ENCODE data around the gene PDXK. TPM values are rescaled to one million over a fixed set of nuclear protein-coding genes. Genes with fewer than 3 reads are reported as not detected.

The PDXK gene
- total and polyA plus RNA-seq, 10 of the 15 experiments (the other 5 are each of a cell fraction or from before 2014, with no cell fraction given): 3.7 to 141 (median 60.0) TPM

DNA sequence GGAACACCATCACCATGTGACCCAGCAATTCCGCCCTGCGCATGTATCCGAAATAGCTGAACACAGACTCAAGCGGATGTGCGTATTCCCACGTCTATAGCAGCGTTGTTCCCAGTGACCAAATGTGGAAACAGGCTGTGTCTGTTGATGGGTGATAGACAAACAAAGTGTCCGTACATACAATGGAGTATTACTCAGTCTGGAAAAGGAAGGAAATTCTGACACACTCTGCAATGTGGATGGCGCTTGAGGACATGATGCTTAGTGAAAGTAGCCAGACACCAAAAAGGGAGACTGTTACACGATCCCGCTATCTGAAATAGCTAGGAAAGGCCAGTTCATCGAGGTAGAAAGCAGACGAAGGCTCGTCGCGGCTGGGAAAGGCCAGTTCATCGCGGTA is 25.8 kb downstream of the PDXK start (continued):
- no peak for TF ChIP-seq SIN3A (IDR thresholded peaks at IDR 0.05; ENCODE audit: low read depth, low read length)

- H3K27ac ChIP-seq (ENCODE audit: control insufficient read depth, insufficient read depth): no peak overlapping the region
- ChIA-PET SMC1A (ENCODE audit: uncharacterized antibody, unreplicated experiment) (no interaction called here), POLR2A (no interaction called here), CTCF (no interaction called here), RAD21 (ENCODE audit: unreplicated experiment) (no interaction called here)
- H4K20me1 ChIP-seq (ENCODE audit: control insufficient read depth, insufficient read depth): no peaks in the 10 kb centered on the region
- in situ Hi-C loops (cut with MboI) (no loop called here), intact Hi-C loops (cut with micrococcal nuclease; ENCODE audit: unreplicated experiment) (no loop called here)
- WGBS (ENCODE audit: insufficient coverage, insufficient replicate concordance, low lambda C conversion rate, missing lambda C conversion rate): 94% methylated on average over 16 of the region's 16 CpGs
- BruUV-seq (replicated peaks): no TSS peak
- no peak overlapping the region for H3K4me2 ChIP-seq (ENCODE audit: control insufficient read depth, insufficient read depth)
- H3K4me3 ChIP-seq: no peak overlapping the region
- DNase-seq (ENCODE audit: low read depth, low spot score): no peak
- no peaks in the 10 kb centered on the region for H3K4me1 ChIP-seq (ENCODE audit: control insufficient read depth, insufficient read depth, low read length)
- H3K36me3 ChIP-seq (ENCODE audit: control insufficient read depth in 2 of 2, insufficient read depth in 2 of 2, low read length in 1 of 2): peaks cover 20 to 32% of the 10 kb centered on the region in 2 experiments; a peak in 3 of 4 replicates
- ATAC-seq: no peak
- H3K9me3 ChIP-seq (replicated peaks; ENCODE audit: control insufficient read depth, insufficient read depth, low read length): no peaks in the 10 kb centered on the region
- H3K9ac ChIP-seq (ENCODE audit: control insufficient read depth, insufficient read depth, low read length): no peak overlapping the region
- H3K79me2 ChIP-seq (ENCODE audit: control insufficient read depth, insufficient read depth, low read length): no peaks in the 10 kb centered on the region
- FAIRE-seq: no peak
- no peaks in the 10 kb centered on the region for H3K27me3 ChIP-seq (replicated peaks in 1 of 2; ENCODE audit: control insufficient read depth in 2 of 2, insufficient read depth in 2 of 2, low read length in 1 of 2)
- TF ChIP-seq SREBF2 (IDR thresholded peaks at IDR 0.05; ENCODE audit: low read length) (no peak), ATF2 (IDR thresholded peaks at IDR 0.05; ENCODE audit: low read length) (no peak), KLF5 (IDR thresholded peaks at IDR 0.05; ENCODE audit: partially characterized antibody) (no peak), WRNIP1 (IDR thresholded peaks at IDR 0.05; ENCODE audit: borderline replicate concordance, low read depth, low read length) (no peak), GATAD2B (conservative IDR thresholded peaks at IDR 0.05; ENCODE audit: low read depth) (no peak), NFYB (IDR thresholded peaks at IDR 0.05; ENCODE audit: insufficient read depth, low read depth, low read length) (no peak), IKZF1 (conservative IDR thresholded peaks at IDR 0.05) (no peak)
- no peak overlapping the region for H2AFZ ChIP-seq (ENCODE audit: control insufficient read depth, low read depth, low read length)
Measured at GRCh38 chr21:43745772-43746517, 27.0 kb downstream of the PDXK start.

Data from GM12878 (cell line).